ENCODE measurements around the gene SGSH. TPM values are rescaled to one million over a fixed set of nuclear protein-coding genes. Genes with fewer than 3 reads are reported as not detected.

Gene SGSH
- total RNA-seq, 2 donors from 2014 or later: 40.4 to 42.5 TPM

- Mint-ChIP-seq H3K9me3 (no peaks in the 10 kb centered on the region), H3K27me3 (ENCODE audit: insufficient read depth) (no peaks in the 10 kb centered on the region), H3K27ac (no peak overlapping the region), H3K36me3 (ENCODE audit: low read depth) (peaks cover 44% of the 10 kb centered on the region), H3K4me1 (no peaks in the 10 kb centered on the region), H3K4me3 (no peak overlapping the region)
- DNase-seq: no peak
- H3K4me3 ChIP-seq (ENCODE audit: low read length): no peak overlapping the region
- no peak overlapping the region for H3K9ac ChIP-seq (ENCODE audit: extremely low read depth, low read length, poor library complexity, severe bottlenecking)
- H3K27ac ChIP-seq (ENCODE audit: low read depth, low read length): no peak overlapping the region
- no peaks in the 10 kb centered on the region for H3K9me3 ChIP-seq (ENCODE audit: control insufficient read depth, low read length)
- no peaks in the 10 kb centered on the region for H3K27me3 ChIP-seq (ENCODE audit: control insufficient read depth, insufficient read depth, low read length, poor library complexity, severe bottlenecking)
- TF ChIP-seq, protein P1, sequence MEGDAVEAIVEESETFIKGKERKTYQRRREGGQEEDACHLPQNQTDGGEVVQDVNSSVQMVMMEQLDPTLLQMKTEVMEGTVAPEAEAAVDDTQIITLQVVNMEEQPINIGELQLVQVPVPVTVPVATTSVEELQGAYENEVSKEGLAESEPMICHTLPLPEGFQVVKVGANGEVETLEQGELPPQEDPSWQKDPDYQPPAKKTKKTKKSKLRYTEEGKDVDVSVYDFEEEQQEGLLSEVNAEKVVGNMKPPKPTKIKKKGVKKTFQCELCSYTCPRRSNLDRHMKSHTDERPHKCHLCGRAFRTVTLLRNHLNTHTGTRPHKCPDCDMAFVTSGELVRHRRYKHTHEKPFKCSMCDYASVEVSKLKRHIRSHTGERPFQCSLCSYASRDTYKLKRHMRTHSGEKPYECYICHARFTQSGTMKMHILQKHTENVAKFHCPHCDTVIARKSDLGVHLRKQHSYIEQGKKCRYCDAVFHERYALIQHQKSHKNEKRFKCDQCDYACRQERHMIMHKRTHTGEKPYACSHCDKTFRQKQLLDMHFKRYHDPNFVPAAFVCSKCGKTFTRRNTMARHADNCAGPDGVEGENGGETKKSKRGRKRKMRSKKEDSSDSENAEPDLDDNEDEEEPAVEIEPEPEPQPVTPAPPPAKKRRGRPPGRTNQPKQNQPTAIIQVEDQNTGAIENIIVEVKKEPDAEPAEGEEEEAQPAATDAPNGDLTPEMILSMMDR (conservative IDR thresholded peaks at IDR 0.05): no peak
- no peaks in the 10 kb centered on the region for H3K4me1 ChIP-seq (ENCODE audit: control insufficient read depth, insufficient read depth, low read length)
- H3K36me3 ChIP-seq (ENCODE audit: control insufficient read depth, insufficient read depth, low read length): peaks cover 36% of the 10 kb centered on the region
- WGBS, 2 experiments (ENCODE audit: insufficient coverage in 1 of 2, insufficient read length in 1 of 2): 93% methylated on average over 6 of the region's 8 CpGs; no CpG with 5 or more reads in 1 of the 2 experiments
Observed at GRCh38 chr17:80246726-80247125, 26.6 kb upstream of the SGSH start.

DNA sequence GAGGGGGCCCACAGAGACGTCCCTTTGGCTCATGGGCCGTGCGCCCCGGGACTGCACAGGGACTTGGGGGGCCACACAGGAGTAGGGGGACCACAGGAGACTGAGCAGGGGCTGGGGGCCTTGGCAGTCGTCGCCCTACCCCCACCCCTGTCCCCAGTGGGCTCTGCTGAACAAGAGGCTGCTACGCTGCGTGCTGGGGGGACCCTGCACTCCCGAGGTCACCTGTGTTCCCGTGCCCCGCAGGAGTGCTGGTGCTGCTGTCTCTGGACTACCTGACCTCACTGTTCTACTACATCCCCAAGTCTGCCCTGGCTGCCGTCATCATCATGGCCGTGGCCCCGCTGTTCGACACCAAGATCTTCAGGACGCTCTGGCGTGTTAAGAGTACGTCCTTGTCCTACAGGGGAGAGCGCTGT lies 26.1 kb upstream of the SGSH start:
- no peak overlapping the region for H3K27ac Mint-ChIP-seq
- TF ChIP-seq, protein P1 (conservative IDR thresholded peaks at IDR 0.05): no peak

GRCh38 chr17:80245566-80246265 lies 25.6 kb upstream of the SGSH start:
- no peak overlapping the region for H3K4me3 Mint-ChIP-seq
- no peak overlapping the region for H3K27ac ChIP-seq (ENCODE audit: low read depth, low read length)
- no peaks in the 10 kb centered on the region for H3K4me1 Mint-ChIP-seq
- H3K9me3 Mint-ChIP-seq: no peaks in the 10 kb centered on the region
- TF ChIP-seq, protein P1 (conservative IDR thresholded peaks at IDR 0.05): no peak
- no peak for DNase-seq
- no peak overlapping the region for H3K27ac Mint-ChIP-seq
- H3K27me3 ChIP-seq (ENCODE audit: control insufficient read depth, insufficient read depth, low read length, poor library complexity, severe bottlenecking): no peaks in the 10 kb centered on the region
- no peaks in the 10 kb centered on the region for H3K9me3 ChIP-seq (ENCODE audit: control insufficient read depth, low read length)
- H3K36me3 Mint-ChIP-seq (ENCODE audit: low read depth): peaks cover 50% of the 10 kb centered on the region
- H3K4me1 ChIP-seq (ENCODE audit: control insufficient read depth, insufficient read depth, low read length): no peaks in the 10 kb centered on the region
- H3K27me3 Mint-ChIP-seq (ENCODE audit: insufficient read depth): no peaks in the 10 kb centered on the region
- H3K9ac ChIP-seq (ENCODE audit: extremely low read depth, low read length, poor library complexity, severe bottlenecking): no peak overlapping the region
- H3K36me3 ChIP-seq (ENCODE audit: control insufficient read depth, insufficient read depth, low read length): peaks cover 46% of the 10 kb centered on the region
- no peak overlapping the region for H3K4me3 ChIP-seq (ENCODE audit: low read length)
- 95 to 96% methylated on average over 17 to 27 of the region's 27 CpGs for WGBS, 2 experiments (ENCODE audit: insufficient coverage in 1 of 2, insufficient read length in 1 of 2)

More for the DNA sequence above, 26.1 kb upstream of the SGSH start:
- Histone ChIP-seq H3K27ac (ENCODE audit: low read depth, low read length) (peak overlapping the region; percentile 32), H3K4me1 (ENCODE audit: control insufficient read depth, insufficient read depth, low read length) (no peaks in the 10 kb centered on the region), H3K9ac (ENCODE audit: extremely low read depth, low read length, poor library complexity, severe bottlenecking) (no peak overlapping the region), H3K9me3 (ENCODE audit: control insufficient read depth, low read length) (no peaks in the 10 kb centered on the region), H3K27me3 (ENCODE audit: control insufficient read depth, insufficient read depth, low read length, poor library complexity, severe bottlenecking) (no peaks in the 10 kb centered on the region), H3K4me3 (ENCODE audit: low read length) (no peak overlapping the region), H3K36me3 (ENCODE audit: control insufficient read depth, insufficient read depth, low read length) (peaks cover 41% of the 10 kb centered on the region)
- H3K4me3 Mint-ChIP-seq: no peak overlapping the region
- 96 to 98% methylated on average over 15 to 19 of the region's 19 CpGs for WGBS, 2 experiments (ENCODE audit: insufficient coverage in 1 of 2, insufficient read length in 1 of 2)
- no peaks in the 10 kb centered on the region for H3K9me3 Mint-ChIP-seq
- no peaks in the 10 kb centered on the region for H3K4me1 Mint-ChIP-seq
- H3K36me3 Mint-ChIP-seq (ENCODE audit: low read depth): peaks cover 48% of the 10 kb centered on the region
- DNase-seq: no peak
- no peaks in the 10 kb centered on the region for H3K27me3 Mint-ChIP-seq (ENCODE audit: insufficient read depth)
